Measurements from ENCODE around the gene MRPS10.

MRPS10 gene

GRCh38 chr6:42162384-42162783 lies 55.3 kb downstream of the MRPS10 start:
- H3K36me3 ChIP-seq (ENCODE audit: control insufficient read depth in 1 of 2, insufficient read depth in 2 of 2, low read depth in 1 of 2, low read length in 2 of 2) = no peaks in the 10 kb centered on the region
- H3K79me1 ChIP-seq (replicated peaks; ENCODE audit: low read length, poor library complexity, severe bottlenecking) = no peaks in the 10 kb centered on the region
- H2BK15ac ChIP-seq (ENCODE audit: low read depth, poor library complexity, severe bottlenecking) = no peak overlapping the region
- H3K27ac ChIP-seq (ENCODE audit: low read length, poor library complexity, severe bottlenecking) = no peak overlapping the region
- H4K91ac ChIP-seq (ENCODE audit: low read length) = no peak overlapping the region
- no peak overlapping the region for H3K4me2 ChIP-seq (ENCODE audit: low read length, poor library complexity, severe bottlenecking)
- H3K9me3 ChIP-seq (ENCODE audit: control insufficient read depth, low read length) = no peaks in the 10 kb centered on the region
- no peak overlapping the region for H3K23ac ChIP-seq (ENCODE audit: low read length in 2 of 2)
- H2BK5ac ChIP-seq (ENCODE audit: low read depth, low read length, poor library complexity, severe bottlenecking) = no peak overlapping the region
- H3K4me1 ChIP-seq (ENCODE audit: control insufficient read depth, insufficient read depth, low read depth, low read length) = peaks cover 20% of the 10 kb centered on the region
- H2AFZ ChIP-seq (ENCODE audit: low read depth, low read length) = no peak overlapping the region
- peak overlapping the region; percentile 20 to 47 for H3K4ac ChIP-seq (ENCODE audit: low read depth in 1 of 2, low read length in 2 of 2)
- H3K4me3 ChIP-seq (ENCODE audit: insufficient read depth in 1 of 2, low read depth in 1 of 2, low read length in 2 of 2) = no peak overlapping the region
- no peak overlapping the region for H2AK5ac ChIP-seq (ENCODE audit: low read length, severe bottlenecking)
- no peak overlapping the region for H2BK120ac ChIP-seq (ENCODE audit: low read depth, low read length)
- H3K27me3 ChIP-seq (ENCODE audit: control insufficient read depth in 1 of 2, insufficient read depth in 1 of 2, low read length in 2 of 2) = peaks cover 0 to 5% of the 10 kb centered on the region in 2 experiments
- H3K14ac ChIP-seq (ENCODE audit: low read length in 2 of 2) = no peak overlapping the region
- H2BK12ac ChIP-seq (ENCODE audit: low read length in 2 of 2) = peak overlapping the region in 1 of 2 experiments; percentile 33
- H3K9ac ChIP-seq (ENCODE audit: low read length) = no peak overlapping the region
- H3K18ac ChIP-seq (ENCODE audit: low read depth in 1 of 2, low read length in 2 of 2) = no peak overlapping the region
- peak overlapping the region; percentile 67 for H4K8ac ChIP-seq (ENCODE audit: low read length)
- DNase-seq = no peak
- 37% methylated on average over 7 of the region's 7 CpGs for WGBS

DNA sequence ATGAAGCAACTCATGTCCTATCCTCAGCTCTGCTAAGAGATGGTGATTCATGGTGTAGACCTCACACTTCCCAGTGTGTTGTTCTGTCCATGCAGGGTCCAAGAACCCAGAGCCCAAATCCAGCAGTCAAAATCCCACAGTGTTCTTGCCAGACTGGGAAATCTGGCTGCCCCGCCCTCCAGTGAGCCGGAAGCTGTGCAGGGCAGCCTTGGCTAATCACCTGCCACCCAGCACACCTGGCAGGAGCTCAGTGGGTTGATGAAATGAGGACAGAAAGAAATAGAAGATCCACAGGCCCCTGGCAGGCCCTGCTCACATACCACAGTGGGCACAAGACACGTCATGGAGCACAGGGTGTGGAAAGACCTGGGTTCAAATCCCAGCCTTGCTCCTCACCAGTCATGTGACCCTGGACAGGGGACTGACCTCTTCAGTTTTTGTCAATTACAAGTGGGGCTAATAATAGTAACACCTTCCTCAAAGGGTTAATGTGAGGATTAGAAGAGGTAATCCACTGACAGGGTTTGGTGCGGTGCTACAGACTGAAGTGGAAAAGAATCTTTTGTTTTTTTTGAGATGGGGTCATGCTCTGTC lies 58.1 kb downstream of the MRPS10 start:
- peak overlapping the region in 1 of 2 experiments; percentile 83 for H3K23ac ChIP-seq (ENCODE audit: low read length in 2 of 2)
- H3K9ac ChIP-seq (ENCODE audit: low read length) = no peak overlapping the region
- no peak overlapping the region for H2BK120ac ChIP-seq (ENCODE audit: low read depth, low read length)
- no peak overlapping the region for H2AFZ ChIP-seq (ENCODE audit: low read depth, low read length)
- H3K9me3 ChIP-seq (ENCODE audit: control insufficient read depth, low read length) = no peaks in the 10 kb centered on the region
- no peak for DNase-seq
- H4K8ac ChIP-seq (ENCODE audit: low read length) = no peak overlapping the region
- H3K4ac ChIP-seq (ENCODE audit: low read depth in 1 of 2, low read length in 2 of 2) = no peak overlapping the region
- no peak overlapping the region for H2BK15ac ChIP-seq (ENCODE audit: low read depth, poor library complexity, severe bottlenecking)
- no peaks in the 10 kb centered on the region for H3K79me1 ChIP-seq (replicated peaks; ENCODE audit: low read length, poor library complexity, severe bottlenecking)
- no peak overlapping the region for H3K27ac ChIP-seq (ENCODE audit: low read length, poor library complexity, severe bottlenecking)
- no peak overlapping the region for H3K14ac ChIP-seq (ENCODE audit: low read length in 2 of 2)
- 71% methylated on average over 4 of the region's 4 CpGs for WGBS
- no peak overlapping the region for H3K18ac ChIP-seq (ENCODE audit: low read depth in 1 of 2, low read length in 2 of 2)
- H2BK12ac ChIP-seq (ENCODE audit: low read length in 2 of 2) = no peak overlapping the region
- no peak overlapping the region for H3K4me2 ChIP-seq (ENCODE audit: low read length, poor library complexity, severe bottlenecking)
- H3K4me3 ChIP-seq (ENCODE audit: insufficient read depth in 1 of 2, low read depth in 1 of 2, low read length in 2 of 2) = no peak overlapping the region
- H3K27me3 ChIP-seq (ENCODE audit: control insufficient read depth in 1 of 2, insufficient read depth in 1 of 2, low read length in 2 of 2) = peaks cover 0 to 5% of the 10 kb centered on the region in 2 experiments
- H2BK5ac ChIP-seq (ENCODE audit: low read depth, low read length, poor library complexity, severe bottlenecking) = no peak overlapping the region
- peaks cover 10% of the 10 kb centered on the region for H3K4me1 ChIP-seq (ENCODE audit: control insufficient read depth, insufficient read depth, low read depth, low read length)
- no peak overlapping the region for H4K91ac ChIP-seq (ENCODE audit: low read length)
- H3K36me3 ChIP-seq (ENCODE audit: control insufficient read depth in 1 of 2, insufficient read depth in 2 of 2, low read depth in 1 of 2, low read length in 2 of 2) = no peaks in the 10 kb centered on the region
- H2AK5ac ChIP-seq (ENCODE audit: low read length, severe bottlenecking) = no peak overlapping the region

DNA sequence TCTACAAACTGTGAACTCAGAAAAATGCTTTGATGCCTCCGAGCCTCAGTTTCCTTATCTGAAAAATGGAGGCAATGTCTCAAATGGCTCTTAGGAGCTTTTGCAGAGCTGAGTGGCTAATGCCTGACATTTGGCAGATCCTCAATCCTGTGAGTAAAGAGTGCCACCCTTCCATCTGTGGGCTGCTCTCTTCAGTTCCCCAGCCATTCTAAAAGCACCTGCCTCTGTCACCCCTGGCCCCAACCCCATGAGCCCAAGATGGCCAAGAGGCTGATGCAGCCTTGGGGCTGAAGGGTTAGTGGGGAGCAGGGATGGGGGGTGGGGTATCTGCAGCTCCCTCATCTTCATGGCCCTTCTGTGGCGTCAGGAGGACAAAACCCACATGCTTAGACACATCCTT lies 59.0 kb downstream of the MRPS10 start:
- Histone ChIP-seq H2BK12ac (ENCODE audit: low read length in 2 of 2) (no peak overlapping the region), H2AK5ac (ENCODE audit: low read length, severe bottlenecking) (no peak overlapping the region), H3K4me3 (ENCODE audit: insufficient read depth in 1 of 2, low read depth in 1 of 2, low read length in 2 of 2) (no peak overlapping the region), H3K23ac (ENCODE audit: low read length in 2 of 2) (no peak overlapping the region), H3K4me2 (ENCODE audit: low read length, poor library complexity, severe bottlenecking) (no peak overlapping the region), H3K27me3 (ENCODE audit: control insufficient read depth in 1 of 2, insufficient read depth in 1 of 2, low read length in 2 of 2) (peaks cover 0 to 7% of the 10 kb centered on the region in 2 experiments), H3K4ac (ENCODE audit: low read depth in 1 of 2, low read length in 2 of 2) (peak overlapping the region in 1 of 2 experiments; percentile 13), H3K9me3 (ENCODE audit: control insufficient read depth, low read length) (no peaks in the 10 kb centered on the region), H2AFZ (ENCODE audit: low read depth, low read length) (no peak overlapping the region), H3K27ac (ENCODE audit: low read length, poor library complexity, severe bottlenecking) (no peak overlapping the region), H3K4me1 (ENCODE audit: control insufficient read depth, insufficient read depth, low read depth, low read length) (peaks cover 7% of the 10 kb centered on the region), H4K91ac (ENCODE audit: low read length) (no peak overlapping the region), H3K14ac (ENCODE audit: low read length in 2 of 2) (no peak overlapping the region), H3K36me3 (ENCODE audit: control insufficient read depth in 1 of 2, insufficient read depth in 2 of 2, low read depth in 1 of 2, low read length in 2 of 2) (no peaks in the 10 kb centered on the region), H2BK120ac (ENCODE audit: low read depth, low read length) (no peak overlapping the region), H3K79me1 (replicated peaks; ENCODE audit: low read length, poor library complexity, severe bottlenecking) (no peaks in the 10 kb centered on the region), H3K18ac (ENCODE audit: low read depth in 1 of 2, low read length in 2 of 2) (no peak overlapping the region), H3K9ac (ENCODE audit: low read length) (no peak overlapping the region), H2BK15ac (ENCODE audit: low read depth, poor library complexity, severe bottlenecking) (no peak overlapping the region), H2BK5ac (ENCODE audit: low read depth, low read length, poor library complexity, severe bottlenecking) (no peak overlapping the region), H4K8ac (ENCODE audit: low read length) (no peak overlapping the region)
- 94% methylated on average over 1 of the region's 2 CpGs for WGBS
- no peak for DNase-seq

DNA sequence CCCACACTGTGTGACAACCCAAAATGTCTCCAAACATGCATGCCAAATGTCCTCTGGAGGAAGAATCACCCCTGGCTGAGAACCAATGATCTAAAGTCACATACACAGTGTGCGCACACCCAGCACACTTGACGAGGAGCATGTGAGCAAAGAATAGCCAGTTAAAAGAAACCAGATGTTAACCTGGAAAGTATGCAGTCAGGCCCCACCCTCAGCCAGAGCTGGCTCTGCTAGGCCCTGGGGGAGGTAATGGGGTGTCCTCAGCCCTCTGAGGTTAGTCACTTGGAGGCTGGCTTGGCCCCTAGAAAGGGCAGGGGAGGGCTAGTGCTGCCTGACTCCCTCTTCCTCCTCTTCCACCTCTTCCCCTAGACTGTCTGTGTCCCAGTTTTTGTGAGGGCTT lies 59.6 kb downstream of the MRPS10 start:
- Histone ChIP-seq H3K18ac (ENCODE audit: low read depth in 1 of 2, low read length in 2 of 2) (no peak overlapping the region), H3K36me3 (ENCODE audit: control insufficient read depth in 1 of 2, insufficient read depth in 2 of 2, low read depth in 1 of 2, low read length in 2 of 2) (no peaks in the 10 kb centered on the region), H3K23ac (ENCODE audit: low read length in 2 of 2) (peak overlapping the region in 1 of 2 experiments; percentile 43), H4K8ac (ENCODE audit: low read length) (no peak overlapping the region), H3K4me3 (ENCODE audit: insufficient read depth in 1 of 2, low read depth in 1 of 2, low read length in 2 of 2) (no peak overlapping the region), H3K79me1 (replicated peaks; ENCODE audit: low read length, poor library complexity, severe bottlenecking) (no peaks in the 10 kb centered on the region), H2BK12ac (ENCODE audit: low read length in 2 of 2) (peak overlapping the region in 1 of 2 experiments; percentile 52), H3K4me1 (ENCODE audit: control insufficient read depth, insufficient read depth, low read depth, low read length) (peaks cover 7% of the 10 kb centered on the region), H3K9me3 (ENCODE audit: control insufficient read depth, low read length) (no peaks in the 10 kb centered on the region), H4K91ac (ENCODE audit: low read length) (no peak overlapping the region), H2BK5ac (ENCODE audit: low read depth, low read length, poor library complexity, severe bottlenecking) (no peak overlapping the region), H3K9ac (ENCODE audit: low read length) (no peak overlapping the region), H2BK15ac (ENCODE audit: low read depth, poor library complexity, severe bottlenecking) (no peak overlapping the region), H3K4ac (ENCODE audit: low read depth in 1 of 2, low read length in 2 of 2) (no peak overlapping the region), H2BK120ac (ENCODE audit: low read depth, low read length) (no peak overlapping the region), H3K14ac (ENCODE audit: low read length in 2 of 2) (no peak overlapping the region), H3K27ac (ENCODE audit: low read length, poor library complexity, severe bottlenecking) (no peak overlapping the region), H3K4me2 (ENCODE audit: low read length, poor library complexity, severe bottlenecking) (no peak overlapping the region), H2AK5ac (ENCODE audit: low read length, severe bottlenecking) (no peak overlapping the region), H3K27me3 (ENCODE audit: control insufficient read depth in 1 of 2, insufficient read depth in 1 of 2, low read length in 2 of 2) (peaks cover 0 to 10% of the 10 kb centered on the region in 2 experiments), H2AFZ (ENCODE audit: low read depth, low read length) (no peak overlapping the region)
- 87% methylated on average over 2 of the region's 2 CpGs for WGBS
- DNase-seq = peak; percentile 8
